IPS-15b (cell line): Measurements from ENCODE around the gene DCAF11.
A peak's percentile ranks its signal among the peaks of the same experiment; 100 is the strongest.

Experiments used
- H3K27me3 ChIP-seq: one replicate; pipeline ENCODE4 v1.6.1; 2013; ENCODE audit warnings: low read length; ENCODE audit not compliant: control insufficient read depth, insufficient read depth
- H3K36me3 ChIP-seq: one replicate; pipeline ENCODE4 v1.6.1; 2013; ENCODE audit warnings: low read length; ENCODE audit not compliant: control insufficient read depth, insufficient read depth
- H3K4me1 ChIP-seq: one replicate; pipeline ENCODE4 v1.6.1; 2013; ENCODE audit warnings: mild to moderate bottlenecking, low read length; ENCODE audit not compliant: control insufficient read depth, insufficient read depth
- H3K4me3 ChIP-seq: one replicate; pipeline ENCODE4 v1.5.1; 2013; ENCODE audit warnings: low read depth, low read length
- H3K9ac ChIP-seq: one replicate; pipeline ENCODE4 v1.6.1; 2013; ENCODE audit warnings: low read depth, mild to moderate bottlenecking, low read length
- H3K9me3 ChIP-seq: one replicate; pipeline ENCODE4 v1.6.1; 2013; ENCODE audit warnings: mild to moderate bottlenecking, low read length; ENCODE audit not compliant: control insufficient read depth, insufficient read depth

Gene DCAF11

GRCh38 chr14:24093207-24093900 is 21.2 kb upstream of the DCAF11 start:
- Histone ChIP-seq H3K9ac (peak overlapping the region; percentile 71), H3K36me3 (peaks cover 11% of the 10 kb centered on the region), H3K4me3 (peak overlapping the region; percentile 39), H3K4me1 (peaks cover 8% of the 10 kb centered on the region), H3K9me3 (no peaks in the 10 kb centered on the region), H3K27me3 (peaks cover 6% of the 10 kb centered on the region)

GRCh38 chr14:24093901-24094840 is 20.4 kb upstream of the DCAF11 start, which contains the start of gene PCK2:
TSS of gene PCK2 (plus strand) at chr14:24094311. CDS start at chr14:24094406, 95 bp downstream.
- H3K9me3 ChIP-seq: no peaks in the 10 kb centered on the region
- H3K27me3 ChIP-seq: peaks cover 6% of the 10 kb centered on the region
- H3K9ac ChIP-seq: peak within 1 kb of the TSS; percentile 95
- peak within 1 kb of the TSS; percentile 94 for H3K4me3 ChIP-seq
- H3K4me1 ChIP-seq: peaks cover 8% of the 10 kb centered on the region
- H3K36me3 ChIP-seq: peaks cover 17% of the 10 kb centered on the region

GRCh38 chr14:24094841-24095270 is 19.7 kb upstream of the DCAF11 start:
- H3K4me3 ChIP-seq: peak overlapping the region; percentile 94
- H3K4me1 ChIP-seq: peaks cover 8% of the 10 kb centered on the region
- no peaks in the 10 kb centered on the region for H3K9me3 ChIP-seq
- peaks cover 23% of the 10 kb centered on the region for H3K36me3 ChIP-seq
- peaks cover 6% of the 10 kb centered on the region for H3K27me3 ChIP-seq
- H3K9ac ChIP-seq: peak overlapping the region; percentile 95

- H3K9ac ChIP-seq: peak overlapping the region; percentile 95
- peak overlapping the region; percentile 94 for H3K4me3 ChIP-seq
- H3K9me3 ChIP-seq: no peaks in the 10 kb centered on the region
- H3K27me3 ChIP-seq: peaks cover 6% of the 10 kb centered on the region
- peaks cover 27% of the 10 kb centered on the region for H3K36me3 ChIP-seq
- H3K4me1 ChIP-seq: peaks cover 8% of the 10 kb centered on the region
Observed at GRCh38 chr14:24095271-24096068, 19.1 kb upstream of the DCAF11 start.

- Histone ChIP-seq H3K9ac (no peak overlapping the region), H3K27me3 (peaks cover 6% of the 10 kb centered on the region), H3K36me3 (peaks cover 36% of the 10 kb centered on the region), H3K4me1 (peaks cover 8% of the 10 kb centered on the region), H3K4me3 (no peak overlapping the region), H3K9me3 (no peaks in the 10 kb centered on the region)
Observed at GRCh38 chr14:24096545-24097181, 17.9 kb upstream of the DCAF11 start.

- H3K36me3 ChIP-seq: peaks cover 45% of the 10 kb centered on the region
- H3K9ac ChIP-seq: no peak overlapping the region
- H3K9me3 ChIP-seq: no peaks in the 10 kb centered on the region
- peaks cover 8% of the 10 kb centered on the region for H3K4me1 ChIP-seq
- no peak overlapping the region for H3K4me3 ChIP-seq
- H3K27me3 ChIP-seq: no peaks in the 10 kb centered on the region
Observed at GRCh38 chr14:24098229-24098926, 16.2 kb upstream of the DCAF11 start.

- Histone ChIP-seq H3K4me1 (peaks cover 8% of the 10 kb centered on the region), H3K9ac (no peak overlapping the region), H3K4me3 (no peak overlapping the region), H3K9me3 (no peaks in the 10 kb centered on the region), H3K36me3 (peaks cover 52% of the 10 kb centered on the region), H3K27me3 (no peaks in the 10 kb centered on the region)
Observed at GRCh38 chr14:24098927-24099813, 15.4 kb upstream of the DCAF11 start.

- no peak overlapping the region for H3K4me3 ChIP-seq
- peaks cover 55% of the 10 kb centered on the region for H3K36me3 ChIP-seq
- H3K27me3 ChIP-seq: no peaks in the 10 kb centered on the region
Observed at GRCh38 chr14:24100197-24100981, 14.2 kb upstream of the DCAF11 start.

GRCh38 chr14:24100982-24101494 is 13.5 kb upstream of the DCAF11 start:
- no peaks in the 10 kb centered on the region for H3K4me1 ChIP-seq
- no peaks in the 10 kb centered on the region for H3K9me3 ChIP-seq
- no peak overlapping the region for H3K9ac ChIP-seq
- H3K36me3 ChIP-seq: peaks cover 55% of the 10 kb centered on the region
- no peak overlapping the region for H3K4me3 ChIP-seq
- H3K27me3 ChIP-seq: no peaks in the 10 kb centered on the region

More at GRCh38 chr14:24100197-24100981, 14.2 kb upstream of the DCAF11 start:
- H3K9ac ChIP-seq: no peak overlapping the region
- H3K9me3 ChIP-seq: no peaks in the 10 kb centered on the region
- peaks cover 4% of the 10 kb centered on the region for H3K4me1 ChIP-seq
